ENCODE results near the gene FRAS1.
"Not testable (repeated sequence)": the region's sequence is repeated elsewhere in the genome, so short reads cannot be mapped to it uniquely, and the experiment has no call there.

FRAS1 gene

GRCh38 chr4:78210694-78211410 lies 153.7 kb downstream of the FRAS1 start:
- no peak for DNase-seq (ENCODE audit: low read depth in 4 of 4, low spot score in 1 of 4)

GRCh38 chr4:78213218-78213617 lies 156.1 kb downstream of the FRAS1 start:
- DNase-seq (ENCODE audit: low read depth in 4 of 4, low spot score in 1 of 4) = no peak

GRCh38 chr4:78214078-78214477 lies 157.0 kb downstream of the FRAS1 start:
- DNase-seq (ENCODE audit: low read depth in 4 of 4, low spot score in 1 of 4) = no peak

GRCh38 chr4:78217557-78217956 lies 160.4 kb downstream of the FRAS1 start:
- no peak for DNase-seq (ENCODE audit: low read depth in 4 of 4, low spot score in 1 of 4)

GRCh38 chr4:78218260-78218659 lies 161.1 kb downstream of the FRAS1 start:
- DNase-seq (ENCODE audit: low read depth in 4 of 4, low spot score in 1 of 4) = no peak

GRCh38 chr4:78219825-78220224 lies 162.7 kb downstream of the FRAS1 start:
- no peak for DNase-seq (ENCODE audit: low read depth in 4 of 4, low spot score in 1 of 4)

GRCh38 chr4:78220283-78220682 lies 163.2 kb downstream of the FRAS1 start:
- DNase-seq (ENCODE audit: low read depth in 4 of 4, low spot score in 1 of 4) = no peak

GRCh38 chr4:78222575-78223186 lies 165.6 kb downstream of the FRAS1 start:
- DNase-seq (ENCODE audit: low read depth in 4 of 4, low spot score in 1 of 4) = no peak

- no peak for DNase-seq (ENCODE audit: low read depth in 4 of 4, low spot score in 1 of 4)
Measured at GRCh38 chr4:78225236-78225635, 168.1 kb downstream of the FRAS1 start.

GRCh38 chr4:78226279-78226678 lies 169.2 kb downstream of the FRAS1 start:
- no peak for DNase-seq (ENCODE audit: low read depth in 4 of 4, low spot score in 1 of 4)

- DNase-seq (ENCODE audit: low read depth in 4 of 4, low spot score in 1 of 4) = no peak
Measured at GRCh38 chr4:78227411-78228057, 170.4 kb downstream of the FRAS1 start.

GRCh38 chr4:78235800-78236199 lies 178.7 kb downstream of the FRAS1 start:
- no peak for DNase-seq (ENCODE audit: low read depth in 4 of 4, low spot score in 1 of 4)

- no peak for DNase-seq (ENCODE audit: low read depth in 4 of 4, low spot score in 1 of 4)
Measured at GRCh38 chr4:78237360-78237759, 180.2 kb downstream of the FRAS1 start.

- DNase-seq (ENCODE audit: low read depth in 4 of 4, low spot score in 1 of 4) = no peak
Measured at GRCh38 chr4:78242071-78242470, 184.9 kb downstream of the FRAS1 start.

GRCh38 chr4:78244705-78245485 lies 187.8 kb downstream of the FRAS1 start:
- DNase-seq (ENCODE audit: low read depth in 4 of 4, low spot score in 1 of 4) = no peak

- no peak for DNase-seq (ENCODE audit: low read depth in 4 of 4, low spot score in 1 of 4)
Measured at GRCh38 chr4:78247536-78248285, 190.6 kb downstream of the FRAS1 start.

- DNase-seq (ENCODE audit: low read depth in 4 of 4, low spot score in 1 of 4) = no peak
Measured at GRCh38 chr4:78250500-78250899, 193.4 kb downstream of the FRAS1 start.

- not testable (repeated sequence) for DNase-seq (ENCODE audit: low read depth in 4 of 4, low spot score in 1 of 4)
Measured at GRCh38 chr4:78252773-78253172, 195.7 kb downstream of the FRAS1 start.

GRCh38 chr4:78254893-78255292 lies 197.8 kb downstream of the FRAS1 start:
- DNase-seq (ENCODE audit: low read depth in 4 of 4, low spot score in 1 of 4) = no peak

- DNase-seq (ENCODE audit: low read depth in 4 of 4, low spot score in 1 of 4) = no peak
Measured at GRCh38 chr4:78265006-78265405, 207.9 kb downstream of the FRAS1 start.

GRCh38 chr4:78267790-78268189 lies 210.7 kb downstream of the FRAS1 start:
- DNase-seq (ENCODE audit: low read depth in 4 of 4, low spot score in 1 of 4) = no peak

Measured in stimulated activated CD4-positive, alpha-beta T cell treated with anti-CD3 and anti-CD28 coated beads, Interleukin-1b, Interleukin-23, amount 100 ng/mL, for 24 hours (primary cell).